CD14-positive monocyte (primary cell): ENCODE measurements around the gene SCN4A. TPM values are rescaled to one million over a fixed set of nuclear protein-coding genes. Genes with fewer than 3 reads are reported as not detected.

ENCODE experiments used
- DNase-seq, 3 donors: peaks; one replicate each; pipeline ENCODE4 v3.0.0-alpha.2; 2011 to 2022
- H2AFZ ChIP-seq: 2 replicates; pipeline ENCODE4 v1.6.0; 2012; ENCODE audit warnings: mild to moderate bottlenecking, low read depth, low read length, inconsistent platforms; ENCODE audit not compliant: insufficient read depth, poor library complexity, severe bottlenecking
- H3K27ac ChIP-seq, 2 donors: 1 replicate in 1 of 2; 2 replicates in 1 of 2; pipeline ENCODE4 v1.5.1; 2012 to 2013; ENCODE audit warnings: low read length in 2 of 2, control low read depth in 1 of 2, inconsistent platforms in 1 of 2, low read depth in 1 of 2, mild to moderate bottlenecking in 1 of 2
- H3K27me3 ChIP-seq, 2 donors: one replicate each; pipeline versions ENCODE4 v1.6.0 to v1.6.1; 2011 to 2013; ENCODE audit warnings: low read length in 2 of 2; ENCODE audit not compliant: control insufficient read depth in 2 of 2, insufficient read depth in 2 of 2
- H3K36me3 ChIP-seq, 2 donors: replicated peaks in 1 of 2; 1 replicate in 1 of 2; 2 replicates in 1 of 2; pipeline versions ENCODE4 v1.5.1 to v1.6.1; 2012 to 2013; ENCODE audit warnings: low read length in 2 of 2, control low read depth in 1 of 2, inconsistent platforms in 1 of 2, mild to moderate bottlenecking in 1 of 2; ENCODE audit not compliant: insufficient read depth in 2 of 2, control insufficient read depth in 1 of 2
- H3K4me1 ChIP-seq, 2 donors: 1 replicate in 1 of 2; 2 replicates in 1 of 2; pipeline versions ENCODE4 v1.5.1 to v1.6.1; 2012 to 2013; ENCODE audit warnings: low read length in 2 of 2, control low read depth in 1 of 2, inconsistent platforms in 1 of 2, mild to moderate bottlenecking in 1 of 2, moderate library complexity in 1 of 2; ENCODE audit not compliant: insufficient read depth in 2 of 2, control insufficient read depth in 1 of 2
- H3K4me2 ChIP-seq: replicated peaks from 2 replicates; pipeline ENCODE3; 2012; ENCODE audit warnings: low read length, moderate library complexity, mild to moderate bottlenecking; ENCODE audit not compliant: poor library complexity, severe bottlenecking; ENCODE audit errors: extremely low read depth
- H3K4me3 ChIP-seq, 3 experiments: fragments of 200-600 bp in 1 of 3; sonication (generic) in 1 of 3; replicated peaks in 1 of 3; 1 replicate in 2 of 3; 2 replicates in 1 of 3; pipeline ENCODE4 v1.5.1; 2011 to 2013; ENCODE audit warnings: low read length in 3 of 3, mild to moderate bottlenecking in 3 of 3, control low read depth in 2 of 3, low read depth in 2 of 3, inconsistent platforms in 1 of 3, moderate library complexity in 1 of 3
- H3K79me2 ChIP-seq: 2 replicates; pipeline ENCODE4 v1.6.0; 2012; ENCODE audit warnings: mild to moderate bottlenecking, control low read depth, inconsistent platforms, low read length, moderate library complexity; ENCODE audit not compliant: insufficient read depth
- H3K9ac ChIP-seq: 2 replicates; pipeline ENCODE4 v1.6.0; 2017; ENCODE audit warnings: low read length, mild to moderate bottlenecking; ENCODE audit not compliant: insufficient read depth, poor library complexity, severe bottlenecking
- H3K9me3 ChIP-seq, 2 donors: replicated peaks in 1 of 2; 1 replicate in 1 of 2; 2 replicates in 1 of 2; pipeline versions ENCODE4 v1.5.1 to v1.6.1; 2012 to 2013; ENCODE audit warnings: low read length in 2 of 2, control low read depth in 1 of 2; ENCODE audit not compliant: control insufficient read depth in 1 of 2, insufficient read depth in 1 of 2
- H4K20me1 ChIP-seq: 2 replicates; pipeline ENCODE4 v1.6.0; 2012; ENCODE audit warnings: mild to moderate bottlenecking, low read length, control low read depth, moderate library complexity; ENCODE audit not compliant: insufficient read depth
- H3K27ac Mint-ChIP-seq, 7 donors: one replicate each; pipeline ENCODE4 v1.8.0; 2020; ENCODE audit warnings: mild to moderate bottlenecking in 7 of 7, mixed read lengths in 7 of 7, moderate library complexity in 6 of 7, inconsistent platforms in 2 of 7
- H3K27me3 Mint-ChIP-seq, 3 donors: one replicate each; pipeline ENCODE4 v1.8.0; 2021 to 2022; ENCODE audit warnings: low read depth in 3 of 3, mild to moderate bottlenecking in 3 of 3, mixed read lengths in 3 of 3, moderate library complexity in 3 of 3, inconsistent platforms in 1 of 3
- H3K36me3 Mint-ChIP-seq, 2 donors: one replicate each; pipeline ENCODE4 v1.8.0; 2020; ENCODE audit warnings: mixed read lengths in 2 of 2, inconsistent platforms in 1 of 2, mild to moderate bottlenecking in 1 of 2
- H3K4me1 Mint-ChIP-seq: one replicate; pipeline ENCODE4 v1.8.0; 2020; ENCODE audit warnings: mild to moderate bottlenecking, mixed read lengths
- H3K4me3 Mint-ChIP-seq, 2 donors: one replicate each; pipeline ENCODE4 v1.8.0; 2020; ENCODE audit warnings: mild to moderate bottlenecking in 2 of 2, mixed read lengths in 2 of 2, moderate library complexity in 1 of 2
- H3K9me3 Mint-ChIP-seq, 7 donors: one replicate each; pipeline ENCODE4 v1.8.0; 2020 to 2022; ENCODE audit warnings: mixed read lengths in 7 of 7, mild to moderate bottlenecking in 6 of 7, moderate library complexity in 6 of 7, inconsistent platforms in 2 of 7
- WGBS: methylation state at CpG from one replicate; pipeline ENCODE4 v1.1.5; 2013; ENCODE audit warnings: missing lambda C conversion rate; ENCODE audit not compliant: insufficient coverage; 5-methylcytosine and 5-hydroxymethylcytosine counted together
- intact Hi-C, 2 donors: fragments of 100-400 bp; cut with micrococcal nuclease; formaldehyde crosslinking; loops; one replicate each; pipeline versions ENCODE4 v1.15.0 to v1.15.1; 2023
- polyA plus RNA-seq, 3 donors: library from polyadenylated mRNA; depleted of rRNA in 1 of 3; unstranded in 2 of 3; stranded (reverse) in 1 of 3; fragments of 300-500 nt in 2 of 3; fragments of >200 nt in 1 of 3; fragmentation: Illumina TruSeq in 2 of 3; gene quantifications; 1 replicate in 2 of 3; 2 replicates in 1 of 3; pipeline ENCODE4 v1.2.3, GENCODE V29; 2012 to 2021
- TF ChIP-seq, protein P1 (sequence below): fragments of 200-600 bp; IDR thresholded peaks from one replicate; pipeline ENCODE4 v1.8.0; 2022; ENCODE audit warnings: antibody characterized with exemption, mild to moderate bottlenecking

The SCN4A gene
- polyA plus RNA-seq, 3 donors, result not detected

DNA sequence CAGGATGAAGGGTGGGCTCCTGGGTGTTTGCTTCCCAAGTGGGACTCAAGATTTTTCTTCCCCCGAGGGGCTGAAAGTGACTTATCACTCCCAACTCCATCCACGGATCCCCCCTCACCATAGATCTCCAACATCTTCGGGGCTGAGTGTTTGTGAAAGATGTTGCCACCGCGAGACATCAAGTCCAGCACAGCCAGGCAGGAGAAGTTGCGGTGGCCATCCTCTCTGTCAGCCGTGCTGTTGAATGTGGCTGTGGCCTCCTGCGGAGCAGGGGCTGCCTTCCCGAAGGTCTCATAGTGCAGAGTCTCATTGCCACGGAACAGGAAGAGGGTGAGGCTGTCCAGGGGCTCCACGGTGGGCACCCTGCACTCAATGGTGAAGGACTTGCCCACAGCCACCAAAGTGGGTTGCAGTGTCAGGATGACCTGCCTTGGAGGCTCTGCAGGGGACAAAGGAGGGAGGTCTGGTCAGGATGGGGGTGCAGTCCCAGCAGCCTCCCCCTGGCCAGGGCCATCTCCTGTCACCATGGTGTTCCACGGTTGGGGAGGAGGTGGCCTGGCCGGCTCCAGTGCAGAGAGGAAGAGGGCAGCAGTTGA lies 30.9 kb upstream of the SCN4A start:
- intact Hi-C loops, result no loop called here
- Histone ChIP-seq H3K36me3 (peaks cover 36 to 48% of the 10 kb centered on the region in 2 donors), H3K4me2 (no peak overlapping the region), H3K4me1 (peaks cover 41 to 47% of the 10 kb centered on the region in 2 donors), H3K27ac (no peak overlapping the region), H2AFZ (no peak overlapping the region), H3K79me2 (peaks cover 21% of the 10 kb centered on the region), H3K4me3 (no peak overlapping the region), H3K27me3 (peaks cover 0 to 13% of the 10 kb centered on the region in 2 donors), H4K20me1 (no peaks in the 10 kb centered on the region), H3K9me3 (no peaks in the 10 kb centered on the region), H3K9ac (no peak overlapping the region)
- H3K36me3 Mint-ChIP-seq, result peaks cover 39 to 53% of the 10 kb centered on the region in 2 donors
- H3K9me3 Mint-ChIP-seq, result peaks cover 0 to 3% (median 0%) of the 10 kb centered on the region in 7 donors
- TF ChIP-seq, protein P1, sequence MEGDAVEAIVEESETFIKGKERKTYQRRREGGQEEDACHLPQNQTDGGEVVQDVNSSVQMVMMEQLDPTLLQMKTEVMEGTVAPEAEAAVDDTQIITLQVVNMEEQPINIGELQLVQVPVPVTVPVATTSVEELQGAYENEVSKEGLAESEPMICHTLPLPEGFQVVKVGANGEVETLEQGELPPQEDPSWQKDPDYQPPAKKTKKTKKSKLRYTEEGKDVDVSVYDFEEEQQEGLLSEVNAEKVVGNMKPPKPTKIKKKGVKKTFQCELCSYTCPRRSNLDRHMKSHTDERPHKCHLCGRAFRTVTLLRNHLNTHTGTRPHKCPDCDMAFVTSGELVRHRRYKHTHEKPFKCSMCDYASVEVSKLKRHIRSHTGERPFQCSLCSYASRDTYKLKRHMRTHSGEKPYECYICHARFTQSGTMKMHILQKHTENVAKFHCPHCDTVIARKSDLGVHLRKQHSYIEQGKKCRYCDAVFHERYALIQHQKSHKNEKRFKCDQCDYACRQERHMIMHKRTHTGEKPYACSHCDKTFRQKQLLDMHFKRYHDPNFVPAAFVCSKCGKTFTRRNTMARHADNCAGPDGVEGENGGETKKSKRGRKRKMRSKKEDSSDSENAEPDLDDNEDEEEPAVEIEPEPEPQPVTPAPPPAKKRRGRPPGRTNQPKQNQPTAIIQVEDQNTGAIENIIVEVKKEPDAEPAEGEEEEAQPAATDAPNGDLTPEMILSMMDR, result no peak
- H3K27ac Mint-ChIP-seq, result peak overlapping the region in 4 of 7 donors; percentile 43 to 86 (median 64)
- peaks cover 50% of the 10 kb centered on the region for H3K4me1 Mint-ChIP-seq
- 82% methylated on average over 7 of the region's 13 CpGs for WGBS
- H3K4me3 Mint-ChIP-seq, result no peak overlapping the region
- peaks cover 10 to 19% (median 14%) of the 10 kb centered on the region in 3 donors for H3K27me3 Mint-ChIP-seq
- no peak for DNase-seq

DNA sequence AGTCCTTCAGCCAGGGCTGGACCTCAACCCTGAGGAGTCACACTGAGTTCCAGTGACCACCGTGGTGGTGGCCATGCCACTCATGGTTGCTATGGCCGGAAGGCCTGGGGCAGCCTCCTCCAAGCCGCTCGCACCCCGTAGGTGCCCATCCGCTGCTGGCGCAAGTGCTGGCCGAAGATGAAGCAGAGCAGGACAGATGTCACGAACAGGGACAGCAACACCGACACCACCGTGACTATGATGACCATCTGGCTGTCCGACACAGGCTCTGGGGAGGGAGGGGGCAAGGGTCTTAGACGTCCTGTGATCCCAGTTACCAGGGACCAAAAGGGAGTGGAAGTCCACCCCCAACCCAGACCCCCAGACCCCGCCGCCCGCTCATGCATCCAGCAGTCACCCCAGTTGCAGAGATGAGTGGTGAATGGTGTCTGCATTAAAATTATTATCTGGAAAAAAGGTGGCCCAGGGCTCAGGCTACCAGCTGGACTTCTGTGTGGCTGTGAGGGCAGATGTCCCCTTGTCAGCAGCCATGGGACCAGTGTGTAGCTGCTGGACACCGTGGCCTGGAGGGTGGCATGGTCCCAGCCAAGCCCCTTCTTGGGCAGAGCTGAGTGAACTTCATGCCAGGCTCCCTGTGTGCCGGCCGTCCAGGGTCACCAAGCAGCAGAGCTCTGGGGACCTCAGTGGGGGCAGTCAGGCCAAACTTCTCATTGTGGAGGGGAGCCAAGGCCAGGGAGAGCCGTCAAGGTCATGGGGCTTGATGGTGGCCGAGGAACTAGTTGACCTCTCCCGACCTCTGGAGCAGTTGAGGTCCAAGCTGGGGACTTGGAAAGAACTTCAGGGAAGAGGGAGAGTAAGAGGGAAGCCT lies 30.2 kb upstream of the SCN4A start:
- Histone ChIP-seq H3K36me3 (peaks cover 36 to 48% of the 10 kb centered on the region in 2 donors), H4K20me1 (no peaks in the 10 kb centered on the region), H2AFZ (no peak overlapping the region), H3K27ac (peak overlapping the region; percentile 43 to 78), H3K79me2 (peaks cover 13% of the 10 kb centered on the region), H3K4me1 (peaks cover 41 to 47% of the 10 kb centered on the region in 2 donors), H3K9me3 (no peaks in the 10 kb centered on the region), H3K9ac (no peak overlapping the region), H3K4me3 (no peak overlapping the region), H3K27me3 (peaks cover 0 to 20% of the 10 kb centered on the region in 2 donors), H3K4me2 (no peak overlapping the region)
- Mint-ChIP-seq H3K27me3 (peaks cover 15 to 26% (median 21%) of the 10 kb centered on the region in 3 donors), H3K36me3 (peaks cover 37 to 53% of the 10 kb centered on the region in 2 donors), H3K4me3 (no peak overlapping the region), H3K9me3 (peaks cover 0 to 5% (median under 1%) of the 10 kb centered on the region in 7 donors), H3K27ac (peak overlapping the region in 5 of 7 donors; percentile 18 to 86 (median 72)), H3K4me1 (peaks cover 47% of the 10 kb centered on the region)
- intact Hi-C loops, result no loop called here
- TF ChIP-seq, protein P1, result no peak
- WGBS, result 97% methylated on average over 15 of the region's 22 CpGs
- DNase-seq, result no peak
